ENCODE measurements around the gene ZFR. TPM values are rescaled to one million over a fixed set of nuclear protein-coding genes. Genes with fewer than 3 reads are reported as not detected.
"Not testable (repeated sequence)": the region's sequence is repeated elsewhere in the genome, so short reads cannot be mapped to it uniquely, and the experiment has no call there.

Gene ZFR
- total RNA-seq, 2 donors from 2014 or later, result 51.2 to 63.7 TPM

- Mint-ChIP-seq H3K4me3 (peak overlapping the region; percentile 53), H3K27me3 (no peaks in the 10 kb centered on the region), H3K27ac (peak overlapping the region; percentile 57), H3K4me1 (peaks cover 13% of the 10 kb centered on the region), H3K36me3 (ENCODE audit: low read depth) (peaks cover 6% of the 10 kb centered on the region)
- no peaks in the 10 kb centered on the region for H3K9me3 ChIP-seq (ENCODE audit: control insufficient read depth, low read length, poor library complexity, severe bottlenecking)
- no peak for ATAC-seq
- DNase-seq, result no peak
These were observed 129.9 kb downstream of the ZFR start for GRCh38 chr5:32314658-32315057.

- not testable (repeated sequence) for H3K27me3 Mint-ChIP-seq; ATAC-seq; DNase-seq; H3K36me3 Mint-ChIP-seq (ENCODE audit: low read depth); H3K9me3 ChIP-seq (ENCODE audit: control insufficient read depth, low read length, poor library complexity, severe bottlenecking)
- Mint-ChIP-seq H3K4me1 (peaks cover 17% of the 10 kb centered on the region), H3K27ac (peak overlapping the region; percentile 57), H3K4me3 (peak overlapping the region; percentile 53)
These were observed 130.4 kb downstream of the ZFR start for GRCh38 chr5:32314152-32314488.

- H3K36me3 Mint-ChIP-seq (ENCODE audit: low read depth), result peaks cover 6% of the 10 kb centered on the region
- no peaks in the 10 kb centered on the region for H3K27me3 Mint-ChIP-seq
- DNase-seq (peak; percentile 100), ATAC-seq (peak; percentile 93)
- peaks cover 21% of the 10 kb centered on the region for H3K4me1 Mint-ChIP-seq
- H3K4me3 Mint-ChIP-seq, result peak within 1 kb of the TSS; percentile 97
- peak within 1 kb of the TSS; percentile 94 for H3K27ac Mint-ChIP-seq
- no peaks in the 10 kb centered on the region for H3K9me3 ChIP-seq (ENCODE audit: control insufficient read depth, low read length, poor library complexity, severe bottlenecking)
These were observed 131.8 kb downstream of the ZFR start, which contains the start of gene MTMR12 for GRCh38 chr5:32312595-32313332. TSS of gene MTMR12 (minus strand) at chr5:32312939. CDS start at chr5:32312838, 101 bp downstream.

- Mint-ChIP-seq H3K27ac (peak overlapping the region; percentile 94), H3K36me3 (ENCODE audit: low read depth) (peaks cover 6% of the 10 kb centered on the region), H3K4me3 (peak overlapping the region; percentile 97), H3K27me3 (no peaks in the 10 kb centered on the region), H3K4me1 (peaks cover 21% of the 10 kb centered on the region)
- ATAC-seq, result peak; percentile 11
- DNase-seq, result peak in 1 of 3 donors; percentile 17
- no peaks in the 10 kb centered on the region for H3K9me3 ChIP-seq (ENCODE audit: control insufficient read depth, low read length, poor library complexity, severe bottlenecking)
These were observed 132.3 kb downstream of the ZFR start for GRCh38 chr5:32312197-32312594.

GRCh38 chr5:32311404-32312196 is 132.9 kb downstream of the ZFR start:
- Mint-ChIP-seq H3K4me1 (peaks cover 21% of the 10 kb centered on the region), H3K4me3 (peak overlapping the region; percentile 97), H3K27me3 (no peaks in the 10 kb centered on the region), H3K27ac (peak overlapping the region; percentile 94), H3K36me3 (ENCODE audit: low read depth) (peaks cover 6% of the 10 kb centered on the region)
- H3K9me3 ChIP-seq (ENCODE audit: control insufficient read depth, low read length, poor library complexity, severe bottlenecking), result no peaks in the 10 kb centered on the region
- ATAC-seq (no peak), DNase-seq (no peak)

GRCh38 chr5:32309761-32310160 is 134.8 kb downstream of the ZFR start:
- no peaks in the 10 kb centered on the region for H3K27me3 Mint-ChIP-seq
- no peak for DNase-seq
- H3K4me1 Mint-ChIP-seq, result peaks cover 27% of the 10 kb centered on the region
- H3K9me3 ChIP-seq (ENCODE audit: control insufficient read depth, low read length, poor library complexity, severe bottlenecking), result no peaks in the 10 kb centered on the region
- H3K36me3 Mint-ChIP-seq (ENCODE audit: low read depth), result peaks cover 6% of the 10 kb centered on the region
- no peak overlapping the region for H3K4me3 Mint-ChIP-seq
- H3K27ac Mint-ChIP-seq, result peak overlapping the region; percentile 63
- no peak for ATAC-seq

GRCh38 chr5:32308946-32309345 is 135.6 kb downstream of the ZFR start:
- DNase-seq, result no peak
- Mint-ChIP-seq H3K27me3 (no peaks in the 10 kb centered on the region), H3K27ac (no peak overlapping the region), H3K4me3 (peak overlapping the region; percentile 25), H3K36me3 (ENCODE audit: low read depth) (peaks cover 6% of the 10 kb centered on the region), H3K4me1 (peaks cover 30% of the 10 kb centered on the region)
- no peak for ATAC-seq
- H3K9me3 ChIP-seq (ENCODE audit: control insufficient read depth, low read length, poor library complexity, severe bottlenecking), result no peaks in the 10 kb centered on the region

- peaks cover 6% of the 10 kb centered on the region for H3K36me3 Mint-ChIP-seq (ENCODE audit: low read depth)
- H3K4me3 Mint-ChIP-seq, result no peak overlapping the region
- DNase-seq, result no peak
- no peaks in the 10 kb centered on the region for H3K27me3 Mint-ChIP-seq
- H3K4me1 Mint-ChIP-seq, result peaks cover 39% of the 10 kb centered on the region
- H3K27ac Mint-ChIP-seq, result no peak overlapping the region
- no peak for ATAC-seq
- H3K9me3 ChIP-seq (ENCODE audit: control insufficient read depth, low read length, poor library complexity, severe bottlenecking), result no peaks in the 10 kb centered on the region
These were observed 136.8 kb downstream of the ZFR start for GRCh38 chr5:32307769-32308194.

- peaks cover 46% of the 10 kb centered on the region for H3K4me1 Mint-ChIP-seq
- no peak overlapping the region for H3K4me3 Mint-ChIP-seq
- H3K27ac Mint-ChIP-seq, result peak overlapping the region; percentile 39
- no peaks in the 10 kb centered on the region for H3K36me3 Mint-ChIP-seq (ENCODE audit: low read depth)
- no peaks in the 10 kb centered on the region for H3K9me3 ChIP-seq (ENCODE audit: control insufficient read depth, low read length, poor library complexity, severe bottlenecking)
- no peaks in the 10 kb centered on the region for H3K27me3 Mint-ChIP-seq
- no peak for ATAC-seq
- no peak for DNase-seq
These were observed 139.9 kb downstream of the ZFR start for GRCh38 chr5:32304622-32305021.

Other genes with a start within 250 kb of the ZFR start
- 10 to 100 TPM; 20.6 to 29.4 TPM for gene MTMR12, start 131.8 kb downstream of the ZFR start, total RNA-seq
- 100 to 1,000 TPM; 311 to 325 TPM for gene SUB1, start 140.8 kb upstream of the ZFR start, total RNA-seq